Fibroblast of mammary gland (primary cell): ENCODE results near the gene IL1B.

Experiments
- DNase-seq: peaks from one replicate; pipeline ENCODE4 v3.0.0-alpha.2; 2010; ENCODE audit warnings: low read depth
- H3K4me3 ChIP-seq: 2 replicates; pipeline ENCODE4 v1.5.1; 2011; ENCODE audit warnings: low read depth, mild to moderate bottlenecking, low read length, moderate library complexity; ENCODE audit not compliant: control insufficient read depth
- CTCF ChIP-seq: conservative IDR thresholded peaks from 2 replicates; pipeline ENCODE4 v1.5.1; 2011; ENCODE audit warnings: low read depth, low read length, inconsistent platforms; ENCODE audit not compliant: control insufficient read depth, insufficient read depth

Gene IL1B

DNA sequence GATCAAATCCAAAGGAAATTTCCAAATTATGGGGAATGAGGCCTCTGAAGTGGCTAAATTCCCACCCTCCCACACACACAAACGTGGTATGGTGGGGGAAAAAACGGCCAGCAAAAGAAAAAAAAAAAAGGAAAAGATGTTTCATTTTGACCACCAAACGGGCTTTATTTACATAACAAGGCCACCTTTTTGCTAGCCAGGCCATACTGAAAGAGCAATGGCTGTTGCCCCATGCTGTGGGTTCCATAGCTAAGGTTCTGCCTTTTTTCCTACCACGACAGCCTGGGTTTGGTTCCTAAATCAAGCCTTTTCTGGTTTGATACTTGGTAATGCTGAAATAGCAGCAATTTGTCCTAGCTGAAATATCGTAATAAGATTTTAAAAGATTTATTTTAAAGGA, 14.0 kb upstream of the IL1B start:
- no peak for DNase-seq
- H3K4me3 ChIP-seq = no peak overlapping the region
- no peak for TF ChIP-seq CTCF

DNA sequence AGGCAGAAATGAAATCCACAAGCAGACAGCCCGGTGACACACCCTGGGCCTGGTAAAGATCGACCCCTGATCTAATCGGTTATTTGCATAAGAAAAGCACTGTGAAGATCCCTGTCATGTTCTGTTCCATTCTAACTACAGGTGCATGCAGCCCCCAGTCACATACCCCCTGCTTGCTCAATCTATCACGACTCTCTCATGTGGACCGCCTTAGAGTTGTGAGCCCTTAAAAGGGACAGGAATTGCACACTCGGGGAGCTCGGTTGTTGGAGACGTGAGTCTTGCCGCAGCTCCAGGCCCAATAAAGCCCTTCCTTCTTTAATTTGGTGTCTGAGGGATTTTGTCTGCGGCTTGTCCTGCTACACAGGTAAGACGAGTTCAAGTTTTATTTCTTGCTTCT, 13.4 kb upstream of the IL1B start:
- no peak overlapping the region for H3K4me3 ChIP-seq
- no peak for TF ChIP-seq CTCF
- no peak for DNase-seq

DNA sequence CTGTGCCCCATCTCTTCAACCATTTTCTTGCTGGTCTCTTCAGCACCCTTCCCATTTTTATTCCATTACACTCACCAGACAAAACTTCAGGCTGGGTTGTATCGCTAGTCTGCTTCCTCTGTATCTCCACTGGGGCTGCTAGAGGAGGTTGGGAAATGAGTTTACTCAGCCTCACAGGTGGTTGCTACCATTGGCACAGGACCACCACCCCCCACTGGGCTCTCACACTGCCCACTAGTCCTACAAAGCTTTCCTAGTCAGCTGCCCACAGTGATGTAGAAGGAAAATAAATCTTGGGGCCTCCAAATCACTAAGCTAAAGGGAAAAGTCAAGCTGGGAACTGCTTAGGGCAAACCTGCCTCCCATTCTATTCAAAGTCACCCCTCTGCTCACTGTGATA, 12.3 kb upstream of the IL1B start:
- H3K4me3 ChIP-seq = no peak overlapping the region
- DNase-seq = no peak
- TF ChIP-seq CTCF = no peak

GRCh38 chr2:112846031-112846430, 9.5 kb upstream of the IL1B start:
- H3K4me3 ChIP-seq = no peak overlapping the region
- DNase-seq = no peak
- no peak for TF ChIP-seq CTCF

GRCh38 chr2:112843836-112844235, 7.3 kb upstream of the IL1B start:
- H3K4me3 ChIP-seq = no peak overlapping the region
- TF ChIP-seq CTCF = no peak
- no peak for DNase-seq

DNA sequence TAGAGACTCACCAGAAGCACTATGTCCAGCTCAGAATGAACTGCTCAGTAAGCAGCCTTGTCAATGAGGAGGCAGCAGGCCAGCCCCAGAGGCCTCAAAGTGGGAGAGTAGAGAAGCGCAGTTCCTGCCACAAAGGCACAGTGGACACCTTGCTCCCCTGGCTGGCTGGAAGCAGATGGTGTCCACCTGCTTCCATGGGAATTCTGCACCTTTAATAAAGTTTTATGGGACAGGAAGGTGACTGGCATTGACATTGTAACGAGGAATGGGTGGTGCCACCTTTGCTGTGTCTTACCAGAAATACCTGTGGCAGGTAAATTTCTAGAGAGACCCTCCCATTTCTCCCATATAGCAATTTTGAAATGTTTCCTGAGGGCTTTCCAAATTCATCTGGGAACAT, 6.7 kb upstream of the IL1B start:
- H3K4me3 ChIP-seq = no peak overlapping the region
- no peak for DNase-seq
- TF ChIP-seq CTCF = no peak

GRCh38 chr2:112841295-112842044, 4.9 kb upstream of the IL1B start:
- no peak overlapping the region for H3K4me3 ChIP-seq
- TF ChIP-seq CTCF = no peak
- DNase-seq = no peak
